Esophagus muscularis mucosa (tissue), 4 donors: Measurements from ENCODE around the gene KCNH1. TPM values are rescaled to one million over a fixed set of nuclear protein-coding genes. Genes with fewer than 3 reads are reported as not detected.

ENCODE experiments used
- DNase-seq: peaks from one replicate; pipeline ENCODE4 v3.0.0-alpha.2; 2017; ENCODE audit errors: extremely low spot score
- H3K27ac ChIP-seq, 4 donors: fragments of 200-600 bp; sonication (generic); replicated peaks in 1 of 4; 1 replicate in 3 of 4; 2 replicates in 1 of 4; pipeline ENCODE4 v1.5.1; 2016 to 2019; ENCODE audit warnings: mild to moderate bottlenecking in 1 of 4
- H3K27me3 ChIP-seq, 4 donors: fragments of 200-600 bp; sonication (generic); one replicate each; pipeline versions ENCODE4 v1.5.1 to v1.6.0; 2016 to 2019
- H3K36me3 ChIP-seq, 4 donors: fragments of 200-600 bp; sonication (generic); one replicate each; pipeline ENCODE4 v1.5.1; 2016 to 2019
- H3K4me1 ChIP-seq, 4 donors: fragments of 200-600 bp; sonication (generic); one replicate each; pipeline ENCODE4 v1.5.1; 2016 to 2019
- H3K4me3 ChIP-seq, 4 donors: fragments of 200-600 bp; sonication (generic); 1 replicate in 2 of 4; 2 replicates in 2 of 4; pipeline ENCODE4 v1.5.1; 2016 to 2019; ENCODE audit warnings: mild to moderate bottlenecking in 4 of 4, moderate library complexity in 1 of 4
- H3K9me3 ChIP-seq, 4 donors: fragments of 200-600 bp; sonication (generic); 1 replicate in 3 of 4; 2 replicates in 1 of 4; pipeline ENCODE4 v1.5.1; 2016 to 2019
- EP300 ChIP-seq: sonication (generic); formaldehyde crosslinking; IDR thresholded peaks from one replicate; pipeline ENCODE4 v1.6.1; 2017; ENCODE audit warnings: antibody characterized with exemption
- POLR2A ChIP-seq: fragments of 450-650 bp; IDR thresholded peaks from one replicate; pipeline ENCODE4 v1.6.1; 2017; ENCODE audit warnings: antibody characterized with exemption, moderate library complexity, mild to moderate bottlenecking, low read depth
- POLR2AphosphoS5 ChIP-seq, 2 donors: sonication (generic); formaldehyde crosslinking; IDR thresholded peaks; one replicate each; pipeline ENCODE4 v1.6.1; 2017; ENCODE audit warnings: antibody characterized with exemption in 2 of 2
- WGBS: methylation state at CpG from one replicate; pipeline ENCODE4 v1.1.5; 2018; 5-methylcytosine and 5-hydroxymethylcytosine counted together
- intact Hi-C: fragments of 100-400 bp; cut with DNase I; formaldehyde crosslinking; loops from one replicate; pipeline ENCODE4 v1.15.1; 2023
- total RNA-seq, 4 donors: library from RNA; depleted of rRNA; stranded (reverse); fragments of >200 nt; gene quantifications; one replicate each; pipeline versions ENCODE4 v1.1.0 to v1.2.1, GENCODE V29; 2016
- TF ChIP-seq, protein P1 (sequence below), 3 experiments: fragments of 200-600 bp in 2 of 3; fragments of 450-650 bp in 1 of 3; sonication (generic) in 2 of 3; IDR thresholded peaks; one replicate each; pipeline ENCODE4 v1.5.1; 2017 to 2019; ENCODE audit warnings: antibody characterized with exemption in 3 of 3, mild to moderate bottlenecking in 2 of 3, moderate library complexity in 1 of 3

The KCNH1 gene
- total RNA-seq, 4 donors from 2014 or later, result 0.11 to 0.78 (median 0.46) TPM

DNA sequence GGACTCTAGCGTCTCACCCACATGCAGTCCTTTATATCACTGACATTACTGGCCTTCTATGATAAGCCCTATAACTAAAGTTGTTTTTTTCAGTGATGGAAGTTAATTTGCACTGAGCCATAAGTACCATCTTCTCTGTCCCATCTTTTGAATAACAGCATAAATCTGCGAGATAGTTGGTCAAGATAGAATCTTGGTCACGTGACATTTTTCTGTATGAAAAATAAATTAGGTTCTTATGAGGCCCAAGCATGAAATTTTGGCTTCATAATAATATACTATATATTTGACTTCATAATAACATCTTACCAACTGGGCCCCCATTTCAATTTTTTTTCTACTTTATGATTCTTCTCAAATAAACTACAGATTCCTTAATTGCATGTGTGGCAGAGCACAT, 285.5 kb downstream of the KCNH1 start:
- 88% methylated on average over 3 of the region's 3 CpGs for WGBS
- DNase-seq, result no peak
- Histone ChIP-seq H3K27ac (no peak overlapping the region), H3K36me3 (no peaks in the 10 kb centered on the region), H3K4me1 (no peaks in the 10 kb centered on the region), H3K9me3 (no peaks in the 10 kb centered on the region), H3K4me3 (no peak overlapping the region), H3K27me3 (no peaks in the 10 kb centered on the region)
- TF ChIP-seq, protein P1, sequence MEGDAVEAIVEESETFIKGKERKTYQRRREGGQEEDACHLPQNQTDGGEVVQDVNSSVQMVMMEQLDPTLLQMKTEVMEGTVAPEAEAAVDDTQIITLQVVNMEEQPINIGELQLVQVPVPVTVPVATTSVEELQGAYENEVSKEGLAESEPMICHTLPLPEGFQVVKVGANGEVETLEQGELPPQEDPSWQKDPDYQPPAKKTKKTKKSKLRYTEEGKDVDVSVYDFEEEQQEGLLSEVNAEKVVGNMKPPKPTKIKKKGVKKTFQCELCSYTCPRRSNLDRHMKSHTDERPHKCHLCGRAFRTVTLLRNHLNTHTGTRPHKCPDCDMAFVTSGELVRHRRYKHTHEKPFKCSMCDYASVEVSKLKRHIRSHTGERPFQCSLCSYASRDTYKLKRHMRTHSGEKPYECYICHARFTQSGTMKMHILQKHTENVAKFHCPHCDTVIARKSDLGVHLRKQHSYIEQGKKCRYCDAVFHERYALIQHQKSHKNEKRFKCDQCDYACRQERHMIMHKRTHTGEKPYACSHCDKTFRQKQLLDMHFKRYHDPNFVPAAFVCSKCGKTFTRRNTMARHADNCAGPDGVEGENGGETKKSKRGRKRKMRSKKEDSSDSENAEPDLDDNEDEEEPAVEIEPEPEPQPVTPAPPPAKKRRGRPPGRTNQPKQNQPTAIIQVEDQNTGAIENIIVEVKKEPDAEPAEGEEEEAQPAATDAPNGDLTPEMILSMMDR (IDR thresholded peaks at IDR 0.05), result no peak
- TF ChIP-seq EP300 (no peak), POLR2AphosphoS5 (IDR thresholded peaks at IDR 0.05) (no peak), POLR2A (no peak)
- intact Hi-C loops, result no loop called here

DNA sequence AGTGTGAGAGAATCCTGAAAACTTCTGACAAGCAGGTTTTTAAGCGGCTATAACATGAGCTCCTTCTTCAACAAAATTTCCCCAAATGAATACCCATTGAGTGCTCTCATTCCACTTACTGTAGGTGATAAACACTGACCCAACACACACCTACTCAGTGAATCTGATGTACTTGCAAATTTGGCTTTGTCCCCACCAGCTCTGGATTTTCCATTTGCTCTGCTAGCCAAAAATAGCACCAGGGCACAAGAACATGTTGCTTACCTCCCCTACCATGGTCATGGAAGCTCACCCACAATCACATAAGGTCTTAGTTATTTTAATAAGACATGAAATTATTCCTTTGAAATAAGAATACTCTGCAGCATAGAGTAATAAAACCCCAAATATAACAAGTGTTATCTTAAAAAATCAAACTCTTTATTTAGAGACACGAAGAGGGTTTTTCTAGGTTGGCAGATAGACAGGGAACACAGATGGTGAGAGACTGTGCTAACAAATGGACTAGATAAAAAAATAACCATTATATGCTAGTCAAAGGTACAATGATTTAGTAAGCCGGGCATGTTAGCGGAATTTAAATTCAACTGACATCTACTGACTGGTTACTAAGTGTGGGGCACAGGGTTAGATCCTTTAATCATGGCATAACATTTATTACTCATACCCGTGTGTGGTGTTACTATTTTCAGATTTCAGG, 291.9 kb downstream of the KCNH1 start:
- H3K4me1 ChIP-seq, result no peaks in the 10 kb centered on the region
- no peaks in the 10 kb centered on the region for H3K36me3 ChIP-seq
- H3K4me3 ChIP-seq, result no peak overlapping the region
- 91% methylated on average over 5 of the region's 5 CpGs for WGBS
- intact Hi-C loops, result no loop called here
- peak; percentile 24 for DNase-seq
- no peaks in the 10 kb centered on the region for H3K27me3 ChIP-seq
- no peak overlapping the region for H3K27ac ChIP-seq
- peaks cover 0 to 5% (median 0%) of the 10 kb centered on the region in 4 donors for H3K9me3 ChIP-seq
- no peak for TF ChIP-seq POLR2AphosphoS5 (IDR thresholded peaks at IDR 0.05)
- TF ChIP-seq POLR2A, result no peak
- TF ChIP-seq EP300, result no peak
- TF ChIP-seq, protein P1 (IDR thresholded peaks at IDR 0.05), result no peak

DNA sequence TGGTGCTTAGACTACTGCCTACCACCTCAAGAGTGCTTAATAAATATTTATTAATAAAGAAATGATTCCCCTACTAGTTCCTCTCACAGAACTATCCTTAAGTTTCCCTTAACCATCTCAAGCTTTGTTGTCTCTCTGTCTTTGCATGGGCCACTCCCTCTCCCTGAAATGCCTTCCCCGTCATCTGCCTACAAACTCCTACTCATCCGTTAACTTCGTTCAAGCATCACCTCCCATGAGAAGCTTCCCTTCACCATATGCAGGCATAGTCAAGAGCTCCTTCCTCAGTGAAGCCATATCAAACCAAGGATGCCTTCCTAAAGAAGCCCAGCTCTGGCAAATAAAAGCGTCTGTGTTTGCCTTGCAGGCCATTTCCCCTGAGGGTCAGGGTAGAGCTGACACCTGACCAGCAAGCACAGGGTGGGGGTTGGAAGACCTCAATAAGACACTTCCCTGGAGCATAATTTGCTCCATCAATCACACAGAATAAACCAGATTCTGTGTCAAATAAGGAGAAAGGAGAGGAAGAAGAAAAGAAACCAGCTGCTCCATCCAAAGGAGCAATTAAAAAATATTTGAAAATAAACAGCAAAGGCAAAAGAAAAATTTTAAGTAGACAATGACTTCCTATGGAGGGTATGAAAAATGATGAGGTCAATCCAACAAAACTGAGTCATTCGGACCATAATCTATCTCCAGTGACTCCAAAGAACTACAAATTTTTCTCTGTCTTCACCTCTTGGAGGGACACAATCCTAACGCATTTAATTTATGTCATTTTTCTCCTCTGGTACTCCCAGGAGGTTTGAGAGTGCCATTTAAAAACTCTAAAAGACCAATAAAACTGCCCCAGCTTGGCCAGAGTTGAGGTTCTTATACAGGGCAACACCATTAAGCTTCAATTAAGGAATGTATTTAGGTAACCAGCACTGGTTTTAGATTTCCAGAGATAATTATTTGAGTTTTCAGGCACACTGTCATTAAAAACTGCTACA, 303.6 kb downstream of the KCNH1 start:
- Histone ChIP-seq H3K36me3 (no peaks in the 10 kb centered on the region), H3K4me1 (no peaks in the 10 kb centered on the region), H3K4me3 (no peak overlapping the region), H3K27me3 (no peaks in the 10 kb centered on the region), H3K9me3 (no peaks in the 10 kb centered on the region), H3K27ac (no peak overlapping the region)
- no peak for TF ChIP-seq POLR2AphosphoS5 (IDR thresholded peaks at IDR 0.05)
- TF ChIP-seq, protein P1 (IDR thresholded peaks at IDR 0.05), result no peak
- TF ChIP-seq EP300, result no peak
- no peak for TF ChIP-seq POLR2A
- WGBS, result 78% methylated on average over 6 of the region's 6 CpGs
- peak; percentile 53 for DNase-seq
- intact Hi-C loops, result no loop called here

DNA sequence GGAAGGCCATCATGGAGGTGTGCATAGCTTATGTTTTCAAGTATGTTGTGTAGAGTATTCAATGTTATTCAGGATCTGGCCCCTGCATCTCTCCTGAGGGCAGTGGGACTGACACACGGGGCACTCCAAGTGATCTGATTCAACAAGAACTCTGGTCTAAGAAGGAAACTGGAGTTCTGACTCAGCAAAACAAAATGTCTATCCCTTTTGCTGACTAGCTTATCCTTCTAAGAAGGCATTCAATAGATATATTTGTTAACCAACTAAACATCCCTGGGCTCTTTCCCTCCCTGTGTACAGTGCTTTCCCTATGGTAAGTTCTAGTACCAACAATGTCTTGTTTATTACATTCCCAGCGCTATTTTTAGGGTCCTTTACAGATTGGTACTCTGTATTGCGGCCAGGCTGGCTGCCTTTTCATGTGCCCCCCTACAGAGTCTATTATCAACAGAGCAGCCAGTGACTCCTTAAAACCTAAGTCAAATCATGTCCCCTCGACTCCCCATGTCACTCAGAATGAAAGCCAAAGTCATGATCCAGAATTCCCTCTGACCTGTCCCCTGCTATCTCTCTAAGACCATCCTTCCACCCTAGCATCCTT, 304.9 kb downstream of the KCNH1 start:
- intact Hi-C loops, result no loop called here
- TF ChIP-seq EP300 (no peak), POLR2A (no peak), POLR2AphosphoS5 (IDR thresholded peaks at IDR 0.05) (no peak)
- TF ChIP-seq, protein P1 (IDR thresholded peaks at IDR 0.05), result no peak
- DNase-seq, result peak; percentile 60
- Histone ChIP-seq H3K27me3 (no peaks in the 10 kb centered on the region), H3K4me3 (no peak overlapping the region), H3K4me1 (no peaks in the 10 kb centered on the region), H3K27ac (no peak overlapping the region), H3K9me3 (no peaks in the 10 kb centered on the region), H3K36me3 (no peaks in the 10 kb centered on the region)
- 71% methylated on average over 4 of the region's 4 CpGs for WGBS
